Upper lobe of left lung (tissue), 6 donors: ENCODE results near the gene RP9. TPM values are rescaled to one million over a fixed set of nuclear protein-coding genes. Genes with fewer than 3 reads are reported as not detected.

Experiments used
- ATAC-seq, 2 donors: fragments of 200-7000 bp; cut with Tn5 transposase; one replicate each; pipeline ENCODE4 v1.9.1; 2022; ENCODE audit warnings: mild to moderate bottlenecking in 2 of 2, moderate library complexity in 2 of 2; ENCODE audit not compliant: low FRiP score in 2 of 2
- DNase-seq, 2 donors: peaks; one replicate each; pipeline ENCODE4 v3.0.0-alpha.2; 2019 to 2020
- H3K27ac ChIP-seq, 4 donors: fragments of 200-600 bp; sonication (generic); one replicate each; pipeline ENCODE4 v1.5.1; 2016 to 2019
- H3K27me3 ChIP-seq, 4 donors: fragments of 200-600 bp; sonication (generic); one replicate each; pipeline ENCODE4 v1.5.1; 2017 to 2019
- H3K36me3 ChIP-seq, 4 donors: fragments of 200-600 bp; sonication (generic); one replicate each; pipeline ENCODE4 v1.5.1; 2016 to 2019
- H3K4me1 ChIP-seq, 4 donors: fragments of 200-600 bp; sonication (generic); one replicate each; pipeline ENCODE4 v1.5.1; 2018 to 2019
- H3K4me3 ChIP-seq, 4 donors: fragments of 200-600 bp; sonication (generic); one replicate each; pipeline ENCODE4 v1.5.1; 2017 to 2019; ENCODE audit warnings: mild to moderate bottlenecking in 2 of 4, moderate library complexity in 1 of 4
- H3K9me3 ChIP-seq, 4 donors: fragments of 200-600 bp; sonication (generic); one replicate each; pipeline ENCODE4 v1.5.1; 2018 to 2019
- CTCF ChIP-seq, 6 experiments: fragments of 450-650 bp in 4 of 6; fragments of 200-600 bp in 2 of 6; sonication (generic) in 2 of 6; IDR thresholded peaks; one replicate each; pipeline ENCODE4 v1.5.1; 2016 to 2019; ENCODE audit warnings: antibody characterized with exemption in 6 of 6
- EP300 ChIP-seq, 4 donors: sonication (generic); formaldehyde crosslinking; IDR thresholded peaks; one replicate each; pipeline ENCODE4 v1.5.1; 2017; ENCODE audit warnings: antibody characterized with exemption in 4 of 4, control low read depth in 2 of 4
- POLR2A ChIP-seq, 4 donors: fragments of 450-650 bp; IDR thresholded peaks; one replicate each; pipeline ENCODE4 v1.5.1; 2016 to 2017; ENCODE audit warnings: antibody characterized with exemption in 4 of 4, mild to moderate bottlenecking in 2 of 4
- POLR2AphosphoS5 ChIP-seq, 2 donors: sonication (generic); formaldehyde crosslinking; IDR thresholded peaks; one replicate each; pipeline ENCODE4 v1.5.1; 2017; ENCODE audit warnings: antibody characterized with exemption in 2 of 2
- WGBS, 2 donors: methylation state at CpG; one replicate each; pipeline ENCODE4 v1.1.5; 2017 to 2018; 5-methylcytosine and 5-hydroxymethylcytosine counted together
- total RNA-seq, 6 donors: library from RNA; depleted of rRNA in 4 of 6; stranded (reverse); fragments of >200 nt in 4 of 6; gene quantifications; one replicate each; pipeline versions ENCODE4 v1.1.0 to v1.2.1, GENCODE V29; 2016 to 2021
- donor health status: DM: no; HTN: no; CAD: no; lungs with moderate emphysema.
- donor health status: DM: no; HTN: yes; CAD: no; lungs with severe emphysema.

Gene RP9
- total RNA-seq, 6 donors from 2014 or later, result 5.9 to 15.7 (median 11.9) TPM

DNA sequence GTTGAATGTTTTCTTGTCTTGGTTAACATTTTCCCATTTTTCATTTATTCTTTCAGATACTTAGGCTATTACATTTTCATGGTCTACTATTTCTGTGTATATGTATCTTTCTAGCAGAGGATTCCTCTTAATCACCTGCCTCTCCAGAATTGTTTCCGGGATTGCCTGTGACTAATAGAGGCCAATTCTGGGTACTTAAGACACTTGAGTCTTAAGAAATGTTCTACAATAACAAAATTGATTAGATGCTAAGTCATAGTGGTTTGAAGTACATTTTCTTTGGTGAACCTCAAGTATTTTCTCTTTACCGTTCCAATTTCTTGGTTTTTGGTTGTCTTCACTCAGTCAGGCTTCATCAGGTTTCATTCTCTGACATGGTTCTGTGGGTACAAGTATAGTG, 46.6 kb upstream of the RP9 start:
- DNase-seq (no peak), ATAC-seq (no peak)
- Histone ChIP-seq H3K9me3 (no peaks in the 10 kb centered on the region), H3K27me3 (no peaks in the 10 kb centered on the region), H3K36me3 (peaks cover 0 to 4% (median 0%) of the 10 kb centered on the region in 4 donors), H3K4me3 (no peak overlapping the region), H3K4me1 (peaks cover 0 to 4% (median 0%) of the 10 kb centered on the region in 4 donors), H3K27ac (no peak overlapping the region)
- no peak for TF ChIP-seq POLR2AphosphoS5 (IDR thresholded peaks at IDR 0.05)
- no peak for TF ChIP-seq POLR2A (IDR thresholded peaks at IDR 0.05)
- no peak for TF ChIP-seq EP300 (IDR thresholded peaks at IDR 0.05)
- no peak for TF ChIP-seq CTCF (IDR thresholded peaks at IDR 0.05)
- WGBS, 2 donors, result 64 to 66% methylated on average over 2 of the region's 2 CpGs

GRCh38 chr7:33152087-33152486, 42.9 kb upstream of the RP9 start:
- TF ChIP-seq EP300 (IDR thresholded peaks at IDR 0.05) (no peak), POLR2A (IDR thresholded peaks at IDR 0.05) (no peak), CTCF (IDR thresholded peaks at IDR 0.05) (no peak), POLR2AphosphoS5 (IDR thresholded peaks at IDR 0.05) (no peak)
- Histone ChIP-seq H3K27ac (no peak overlapping the region), H3K27me3 (no peaks in the 10 kb centered on the region), H3K4me3 (no peak overlapping the region), H3K36me3 (peaks cover 0 to 4% (median 0%) of the 10 kb centered on the region in 4 donors), H3K9me3 (no peaks in the 10 kb centered on the region), H3K4me1 (peaks cover 0 to 4% (median 0%) of the 10 kb centered on the region in 4 donors)
- no peak for ATAC-seq
- WGBS, 2 donors, result 79 to 82% methylated on average over 3 of the region's 3 CpGs
- no peak for DNase-seq

GRCh38 chr7:33145156-33145555, 36.0 kb upstream of the RP9 start:
- Histone ChIP-seq H3K27ac (no peak overlapping the region), H3K27me3 (no peaks in the 10 kb centered on the region), H3K36me3 (no peaks in the 10 kb centered on the region), H3K4me3 (no peak overlapping the region), H3K4me1 (no peaks in the 10 kb centered on the region), H3K9me3 (no peaks in the 10 kb centered on the region)
- WGBS, 2 donors, result 82 to 83% methylated on average over 5 of the region's 5 CpGs
- ATAC-seq, result no peak
- no peak for TF ChIP-seq CTCF (IDR thresholded peaks at IDR 0.05)
- TF ChIP-seq POLR2A (IDR thresholded peaks at IDR 0.05), result no peak
- no peak for TF ChIP-seq POLR2AphosphoS5 (IDR thresholded peaks at IDR 0.05)
- TF ChIP-seq EP300 (IDR thresholded peaks at IDR 0.05), result no peak
- DNase-seq, result no peak

- 78 to 92% methylated on average over 4 of the region's 4 CpGs for WGBS, 2 donors
- Histone ChIP-seq H3K27me3 (no peaks in the 10 kb centered on the region), H3K27ac (no peak overlapping the region), H3K4me3 (no peak overlapping the region), H3K36me3 (no peaks in the 10 kb centered on the region), H3K4me1 (no peaks in the 10 kb centered on the region), H3K9me3 (no peaks in the 10 kb centered on the region)
- ATAC-seq (no peak), DNase-seq (no peak)
- TF ChIP-seq POLR2A (IDR thresholded peaks at IDR 0.05) (no peak), CTCF (IDR thresholded peaks at IDR 0.05) (no peak), EP300 (IDR thresholded peaks at IDR 0.05) (no peak), POLR2AphosphoS5 (IDR thresholded peaks at IDR 0.05) (no peak)
These were observed 35.0 kb upstream of the RP9 start for GRCh38 chr7:33143996-33144718.

GRCh38 chr7:33142585-33142984, 33.4 kb upstream of the RP9 start:
- Histone ChIP-seq H3K9me3 (no peaks in the 10 kb centered on the region), H3K4me1 (no peaks in the 10 kb centered on the region), H3K27me3 (no peaks in the 10 kb centered on the region), H3K36me3 (no peaks in the 10 kb centered on the region), H3K27ac (no peak overlapping the region), H3K4me3 (no peak overlapping the region)
- 78 to 100% methylated on average over 1 of the region's 1 CpG for WGBS, 2 donors
- no peak for DNase-seq
- TF ChIP-seq POLR2AphosphoS5 (IDR thresholded peaks at IDR 0.05) (no peak), EP300 (IDR thresholded peaks at IDR 0.05) (no peak), CTCF (IDR thresholded peaks at IDR 0.05) (no peak), POLR2A (IDR thresholded peaks at IDR 0.05) (no peak)
- ATAC-seq, result no peak
